H1 (cell line): ENCODE measurements around the gene RBBP8. TPM values are rescaled to one million over a fixed set of nuclear protein-coding genes. Genes with fewer than 3 reads are reported as not detected.

Experiments used
- GABPA ChIP-seq: IDR thresholded peaks from 2 replicates; pipeline ENCODE4 v1.6.1; 2011; ENCODE audit warnings: mild to moderate bottlenecking, low read length, moderate library complexity, borderline replicate concordance; ENCODE audit not compliant: insufficient read depth
- polyA plus RNA-seq, 7 experiments: library from polyadenylated mRNA; depleted of rRNA in 3 of 7; stranded (reverse) in 5 of 7; unstranded in 2 of 7; fragments of >200 nt in 5 of 7; fragments of 200-250 nt in 2 of 7; gene quantifications; 1 replicate in 5 of 7; 2 replicates in 1 of 7; 4 replicates in 1 of 7; pipeline versions ENCODE4 v1.2.1 to v1.2.3, GENCODE V29; 2011 to 2013; ENCODE audit warnings: missing spikeins in 2 of 7, mixed read lengths in 2 of 7
- total RNA-seq: library from RNA; stranded (reverse); fragmentation: NEBNext Ultra II Directional; extraction: Animal tissue kit (Norgen Biotek cat#: 25700); gene quantifications from 2 replicates; pipeline ENCODE4 v1.2.1, GENCODE V29; 2021
- TF ChIP-seq, protein P1 (sequence below): IDR thresholded peaks from 2 replicates; pipeline ENCODE4 v1.6.1; 2012; ENCODE audit warnings: inconsistent platforms
- TF ChIP-seq, protein P2 (sequence below), 3 experiments: IDR thresholded peaks; 1 replicate in 2 of 3; 2 replicates in 1 of 3; pipeline versions ENCODE4 v1.5.1 to v1.6.1; 2011; ENCODE audit warnings: low read length in 3 of 3, mild to moderate bottlenecking in 3 of 3, inconsistent platforms in 2 of 3, low read depth in 1 of 3, moderate library complexity in 1 of 3; ENCODE audit not compliant: insufficient read depth in 1 of 3; ENCODE audit errors: control extremely low read depth in 1 of 3

Gene RBBP8
- total and polyA plus RNA-seq, 2 of the 8 experiments (the other 6 are each of a cell fraction or from before 2014, with no cell fraction given), result 16.1 to 65.8 TPM

DNA sequence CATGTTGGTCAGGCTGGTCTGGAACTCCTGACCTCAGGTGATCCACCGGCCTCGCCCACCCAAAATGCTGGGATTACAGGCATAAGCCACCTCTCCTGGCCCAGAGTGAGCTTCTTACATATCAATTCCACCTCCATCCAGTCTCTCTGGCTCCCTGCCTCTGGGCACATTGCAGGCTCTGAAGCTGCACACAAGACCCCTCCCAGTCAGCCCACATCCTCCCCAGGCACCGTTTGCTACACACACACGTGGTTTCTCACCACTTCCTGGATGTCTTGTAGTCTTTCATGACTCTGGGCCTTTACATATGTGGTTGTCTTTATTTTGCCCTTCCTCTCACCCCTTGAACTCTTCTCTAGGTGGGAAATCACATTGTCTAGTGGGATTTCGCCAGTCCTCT is 138.2 kb downstream of the RBBP8 start (continued):
- TF ChIP-seq, protein P1, sequence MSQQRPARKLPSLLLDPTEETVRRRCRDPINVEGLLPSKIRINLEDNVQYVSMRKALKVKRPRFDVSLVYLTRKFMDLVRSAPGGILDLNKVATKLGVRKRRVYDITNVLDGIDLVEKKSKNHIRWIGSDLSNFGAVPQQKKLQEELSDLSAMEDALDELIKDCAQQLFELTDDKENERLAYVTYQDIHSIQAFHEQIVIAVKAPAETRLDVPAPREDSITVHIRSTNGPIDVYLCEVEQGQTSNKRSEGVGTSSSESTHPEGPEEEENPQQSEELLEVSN, result no peak
- TF ChIP-seq, protein P2, sequence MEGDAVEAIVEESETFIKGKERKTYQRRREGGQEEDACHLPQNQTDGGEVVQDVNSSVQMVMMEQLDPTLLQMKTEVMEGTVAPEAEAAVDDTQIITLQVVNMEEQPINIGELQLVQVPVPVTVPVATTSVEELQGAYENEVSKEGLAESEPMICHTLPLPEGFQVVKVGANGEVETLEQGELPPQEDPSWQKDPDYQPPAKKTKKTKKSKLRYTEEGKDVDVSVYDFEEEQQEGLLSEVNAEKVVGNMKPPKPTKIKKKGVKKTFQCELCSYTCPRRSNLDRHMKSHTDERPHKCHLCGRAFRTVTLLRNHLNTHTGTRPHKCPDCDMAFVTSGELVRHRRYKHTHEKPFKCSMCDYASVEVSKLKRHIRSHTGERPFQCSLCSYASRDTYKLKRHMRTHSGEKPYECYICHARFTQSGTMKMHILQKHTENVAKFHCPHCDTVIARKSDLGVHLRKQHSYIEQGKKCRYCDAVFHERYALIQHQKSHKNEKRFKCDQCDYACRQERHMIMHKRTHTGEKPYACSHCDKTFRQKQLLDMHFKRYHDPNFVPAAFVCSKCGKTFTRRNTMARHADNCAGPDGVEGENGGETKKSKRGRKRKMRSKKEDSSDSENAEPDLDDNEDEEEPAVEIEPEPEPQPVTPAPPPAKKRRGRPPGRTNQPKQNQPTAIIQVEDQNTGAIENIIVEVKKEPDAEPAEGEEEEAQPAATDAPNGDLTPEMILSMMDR (IDR thresholded peaks at IDR 0.05; ENCODE audit: control extremely low read depth in 1 of 3, insufficient read depth in 1 of 3, low read depth in 1 of 3, low read length in 3 of 3), result no peak
- no peak for TF ChIP-seq GABPA
- TF ChIP-seq, all 59 proteins: peak for 0
